ENCODE results near the gene NEXN.

GRCh38 chr1:77874804-77875445, 13.5 kb upstream of the NEXN start:
- TF ChIP-seq CTCF (IDR thresholded peaks at IDR 0.05) (no peak), EZH2 (IDR thresholded peaks at IDR 0.05; ENCODE audit: borderline replicate concordance, insufficient read depth, low read depth, low read length, poor library complexity, severe bottlenecking) (no peak)

Measured in B cell (primary cell).